Lower lobe of right lung (tissue), 2 donors: ENCODE data around the gene LDB2. TPM values are rescaled to one million over a fixed set of nuclear protein-coding genes. Genes with fewer than 3 reads are reported as not detected.

Experiments used
- ATAC-seq, 2 donors: fragments of 200-7000 bp; cut with Tn5 transposase; one replicate each; pipeline ENCODE4 v1.9.1; 2020 to 2022; ENCODE audit warnings: mild to moderate bottlenecking in 2 of 2, moderate library complexity in 2 of 2
- DNase-seq: peaks from one replicate; pipeline ENCODE4 v3.0.0-alpha.2; 2020
- H3K27ac ChIP-seq: fragments of 200-600 bp; one replicate; pipeline ENCODE4 v1.8.0; 2022
- H3K27me3 ChIP-seq: fragments of 200-600 bp; one replicate; pipeline ENCODE4 v1.8.0; 2022; ENCODE audit warnings: low read depth
- H3K36me3 ChIP-seq: fragments of 200-600 bp; one replicate; pipeline ENCODE4 v1.8.0; 2022; ENCODE audit warnings: mild to moderate bottlenecking
- H3K4me1 ChIP-seq: fragments of 200-600 bp; one replicate; pipeline ENCODE4 v1.8.0; 2022
- H3K4me3 ChIP-seq: fragments of 200-600 bp; one replicate; pipeline ENCODE4 v1.8.0; 2022; ENCODE audit warnings: mild to moderate bottlenecking
- H3K9me3 ChIP-seq: fragments of 200-600 bp; one replicate; pipeline ENCODE4 v1.8.0; 2022
- CTCF ChIP-seq: fragments of 200-600 bp; IDR thresholded peaks from one replicate; pipeline ENCODE4 v1.8.0; 2022; ENCODE audit warnings: antibody characterized with exemption, mild to moderate bottlenecking
- intact Hi-C: fragments of 100-400 bp; cut with DNase I; formaldehyde crosslinking; loops from one replicate; pipeline ENCODE4 v1.11.0; 2022
- total RNA-seq: library from RNA; stranded (reverse); fragmentation: NEBNext Ultra II Directional; extraction: Animal tissue kit (Norgen Biotek cat#: 25700); gene quantifications from one replicate; pipeline ENCODE4 v1.2.1, GENCODE V29; 2021
- donor health status: DM: no; HTN: yes; CAD: no; lungs with severe emphysema.

Gene LDB2
- total RNA-seq, 1 donor from 2014 or later: 113 TPM

- no peak for TF ChIP-seq CTCF
- Histone ChIP-seq H3K4me1 (no peaks in the 10 kb centered on the region), H3K27me3 (no peaks in the 10 kb centered on the region), H3K36me3 (peaks cover 3% of the 10 kb centered on the region), H3K9me3 (no peaks in the 10 kb centered on the region), H3K4me3 (no peak overlapping the region), H3K27ac (no peak overlapping the region)
- ATAC-seq (no peak), DNase-seq (no peak)
- intact Hi-C loops: no loop called here
Observed at GRCh38 chr4:16758816-16759215, 139.6 kb downstream of the LDB2 start.

DNA sequence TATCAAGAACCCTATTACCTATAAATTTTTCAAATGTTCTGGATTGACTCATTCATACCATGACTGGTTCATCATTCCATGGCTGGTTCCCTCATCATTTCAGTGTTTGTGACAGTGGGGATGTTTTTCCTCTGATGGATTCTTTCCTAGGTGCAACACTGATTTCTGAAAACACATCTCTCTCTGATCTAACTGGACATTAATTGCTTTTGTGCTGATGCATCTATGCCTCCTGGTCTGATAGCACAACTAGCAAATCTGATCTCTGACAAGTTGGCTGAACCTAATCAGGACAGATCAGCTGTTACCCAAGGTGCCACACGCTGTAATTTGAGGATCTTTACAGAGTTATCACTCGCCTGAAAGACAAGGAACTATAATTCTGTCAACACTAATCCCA lies 140.2 kb downstream of the LDB2 start:
- no peaks in the 10 kb centered on the region for H3K9me3 ChIP-seq
- H3K27me3 ChIP-seq: no peaks in the 10 kb centered on the region
- H3K4me3 ChIP-seq: no peak overlapping the region
- intact Hi-C loops: no loop called here
- no peaks in the 10 kb centered on the region for H3K4me1 ChIP-seq
- TF ChIP-seq CTCF: no peak
- H3K36me3 ChIP-seq: peaks cover 3% of the 10 kb centered on the region
- no peak overlapping the region for H3K27ac ChIP-seq
- no peak for DNase-seq
- no peak for ATAC-seq

GRCh38 chr4:16757080-16757521 lies 141.3 kb downstream of the LDB2 start:
- intact Hi-C loops: no loop called here
- ATAC-seq (no peak), DNase-seq (no peak)
- no peaks in the 10 kb centered on the region for H3K27me3 ChIP-seq
- H3K27ac ChIP-seq: no peak overlapping the region
- H3K36me3 ChIP-seq: peaks cover 3% of the 10 kb centered on the region
- H3K4me3 ChIP-seq: no peak overlapping the region
- H3K4me1 ChIP-seq: no peaks in the 10 kb centered on the region
- TF ChIP-seq CTCF: no peak
- no peaks in the 10 kb centered on the region for H3K9me3 ChIP-seq

DNA sequence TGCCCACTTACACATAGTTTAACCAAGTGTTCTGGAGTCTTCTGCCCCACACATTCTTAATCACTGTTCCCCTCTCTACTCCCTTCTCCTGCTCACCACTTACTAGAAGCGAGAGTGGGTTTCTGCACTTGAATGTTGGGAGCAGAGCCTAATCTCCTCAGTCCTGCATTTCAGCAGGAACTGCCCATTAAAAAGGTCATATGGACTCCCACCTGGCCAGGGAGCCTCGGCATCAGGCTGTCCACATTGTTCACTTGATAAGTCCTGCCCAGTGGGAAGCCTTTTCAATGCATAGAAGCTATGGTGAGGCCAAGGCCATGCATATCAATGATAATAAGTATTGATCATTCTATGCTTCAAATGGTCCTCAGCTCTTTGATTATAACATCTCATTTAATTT lies 144.3 kb downstream of the LDB2 start:
- Histone ChIP-seq H3K36me3 (peaks cover 3% of the 10 kb centered on the region), H3K4me1 (no peaks in the 10 kb centered on the region), H3K9me3 (no peaks in the 10 kb centered on the region), H3K27me3 (no peaks in the 10 kb centered on the region), H3K27ac (no peak overlapping the region), H3K4me3 (no peak overlapping the region)
- DNase-seq (no peak), ATAC-seq (no peak)
- no peak for TF ChIP-seq CTCF
- intact Hi-C loops: no loop called here

GRCh38 chr4:16752150-16752549 lies 146.3 kb downstream of the LDB2 start:
- no peak for TF ChIP-seq CTCF
- no peaks in the 10 kb centered on the region for H3K27me3 ChIP-seq
- no peaks in the 10 kb centered on the region for H3K9me3 ChIP-seq
- ATAC-seq (no peak), DNase-seq (no peak)
- H3K4me3 ChIP-seq: no peak overlapping the region
- H3K4me1 ChIP-seq: no peaks in the 10 kb centered on the region
- H3K27ac ChIP-seq: no peak overlapping the region
- intact Hi-C loops: no loop called here
- peaks cover 3% of the 10 kb centered on the region for H3K36me3 ChIP-seq
